GM23338 (cell line): Measurements from ENCODE around the gene ZYX.

Source experiments
- CREB1 ChIP-seq: fragments of 250-450 bp; sonication (Bioruptor Pico); IDR thresholded peaks from 2 replicates; pipeline ENCODE4 v1.5.0; 2020; ENCODE audit warnings: low read depth, mild to moderate bottlenecking, moderate library complexity
- EZH2 ChIP-seq: fragments of 200-600 bp; sonication (generic); IDR thresholded peaks from one replicate; pipeline ENCODE4 v1.8.0; 2017; ENCODE audit warnings: antibody characterized with exemption, mild to moderate bottlenecking, low read depth; ENCODE audit not compliant: unreplicated experiment
- EZH2phosphoT487 ChIP-seq: fragments of 200-600 bp; sonication (generic); IDR thresholded peaks from one replicate; pipeline ENCODE4 v1.8.1; 2018; ENCODE audit warnings: antibody characterized with exemption; ENCODE audit not compliant: unreplicated experiment
- JUNB ChIP-seq: IDR thresholded peaks from one replicate; pipeline ENCODE4 v1.6.1; 2016; ENCODE audit warnings: antibody characterized with exemption; ENCODE audit not compliant: unreplicated experiment
- NANOG ChIP-seq: IDR thresholded peaks from 2 replicates; pipeline ENCODE4 v1.6.1; 2016; ENCODE audit warnings: antibody characterized with exemption, borderline replicate concordance
- POLR2AphosphoS5 ChIP-seq: IDR thresholded peaks from 2 replicates; pipeline ENCODE4 v1.6.1; 2016; ENCODE audit warnings: antibody characterized with exemption, low read depth
- STAT1 ChIP-seq: IDR thresholded peaks from one replicate; pipeline ENCODE4 v1.6.1; 2016; ENCODE audit warnings: antibody characterized with exemption; ENCODE audit not compliant: unreplicated experiment
- ZNF114 ChIP-seq: fragments of 250-450 bp; sonication (Bioruptor Pico); IDR thresholded peaks from 2 replicates; pipeline ENCODE4 v1.5.0; 2020; ENCODE audit warnings: mild to moderate bottlenecking, moderate library complexity
- ZNF331 ChIP-seq: fragments of 250-450 bp; sonication (Bioruptor Pico); IDR thresholded peaks from 2 replicates; pipeline ENCODE4 v1.5.0; 2020; ENCODE audit warnings: low read depth, mild to moderate bottlenecking, moderate library complexity
- TF ChIP-seq, protein P1 (sequence below): IDR thresholded peaks from one replicate; pipeline ENCODE4 v1.6.1; 2018; ENCODE audit warnings: antibody characterized with exemption; ENCODE audit not compliant: unreplicated experiment
- TF ChIP-seq, protein P2 (sequence below), 2 experiments: fragments of 200-600 bp in 1 of 2; sonication (generic) in 1 of 2; conservative IDR thresholded peaks; 2 replicates each; pipeline versions ENCODE4 v1.5.1 to v1.6.1; 2016 to 2017; ENCODE audit warnings: antibody characterized with exemption in 2 of 2, low read depth in 2 of 2, mild to moderate bottlenecking in 2 of 2, moderate library complexity in 1 of 2
- TF ChIP-seq, protein P3 (sequence below): fragments of 250-450 bp; sonication (Bioruptor Pico); IDR thresholded peaks from 2 replicates; pipeline ENCODE4 v1.5.0; 2020; ENCODE audit warnings: mild to moderate bottlenecking, moderate library complexity
- TF ChIP-seq, protein P4 (sequence below): IDR thresholded peaks from 2 replicates; pipeline ENCODE4 v1.6.1; 2016; ENCODE audit warnings: antibody characterized with exemption

DNA sequence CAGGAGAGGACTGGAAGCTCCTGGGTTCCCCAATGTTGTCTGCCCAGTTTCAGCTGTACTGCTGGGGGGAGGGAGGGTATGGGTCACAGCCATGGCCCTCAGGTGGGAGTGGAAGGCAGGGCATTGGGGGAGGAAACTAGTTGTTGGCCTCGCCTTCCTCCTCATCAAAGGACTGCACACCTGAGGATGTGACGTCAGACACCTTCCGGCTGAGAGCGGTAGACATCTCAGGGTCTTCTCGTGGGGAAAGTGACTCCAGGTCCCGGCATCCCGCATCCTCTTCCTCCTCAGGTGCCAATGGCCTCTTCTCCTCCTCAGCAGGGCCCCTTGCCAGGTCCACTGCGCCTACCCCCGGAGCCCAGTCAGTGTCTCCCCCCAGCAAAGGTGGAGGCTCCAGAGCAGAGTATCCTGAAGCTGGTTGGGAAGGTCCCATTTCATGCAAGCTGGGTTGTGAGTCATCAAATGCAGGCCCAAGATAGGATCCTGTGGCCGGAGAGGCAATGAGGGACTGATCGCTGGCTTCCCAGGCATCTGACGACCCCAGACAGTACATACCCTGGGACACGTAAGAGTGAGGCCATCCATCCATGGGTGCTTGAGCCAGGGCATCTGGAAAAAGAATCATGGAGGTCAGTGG, 24.6 kb upstream of the ZYX start:
- TF ChIP-seq, protein P1, sequence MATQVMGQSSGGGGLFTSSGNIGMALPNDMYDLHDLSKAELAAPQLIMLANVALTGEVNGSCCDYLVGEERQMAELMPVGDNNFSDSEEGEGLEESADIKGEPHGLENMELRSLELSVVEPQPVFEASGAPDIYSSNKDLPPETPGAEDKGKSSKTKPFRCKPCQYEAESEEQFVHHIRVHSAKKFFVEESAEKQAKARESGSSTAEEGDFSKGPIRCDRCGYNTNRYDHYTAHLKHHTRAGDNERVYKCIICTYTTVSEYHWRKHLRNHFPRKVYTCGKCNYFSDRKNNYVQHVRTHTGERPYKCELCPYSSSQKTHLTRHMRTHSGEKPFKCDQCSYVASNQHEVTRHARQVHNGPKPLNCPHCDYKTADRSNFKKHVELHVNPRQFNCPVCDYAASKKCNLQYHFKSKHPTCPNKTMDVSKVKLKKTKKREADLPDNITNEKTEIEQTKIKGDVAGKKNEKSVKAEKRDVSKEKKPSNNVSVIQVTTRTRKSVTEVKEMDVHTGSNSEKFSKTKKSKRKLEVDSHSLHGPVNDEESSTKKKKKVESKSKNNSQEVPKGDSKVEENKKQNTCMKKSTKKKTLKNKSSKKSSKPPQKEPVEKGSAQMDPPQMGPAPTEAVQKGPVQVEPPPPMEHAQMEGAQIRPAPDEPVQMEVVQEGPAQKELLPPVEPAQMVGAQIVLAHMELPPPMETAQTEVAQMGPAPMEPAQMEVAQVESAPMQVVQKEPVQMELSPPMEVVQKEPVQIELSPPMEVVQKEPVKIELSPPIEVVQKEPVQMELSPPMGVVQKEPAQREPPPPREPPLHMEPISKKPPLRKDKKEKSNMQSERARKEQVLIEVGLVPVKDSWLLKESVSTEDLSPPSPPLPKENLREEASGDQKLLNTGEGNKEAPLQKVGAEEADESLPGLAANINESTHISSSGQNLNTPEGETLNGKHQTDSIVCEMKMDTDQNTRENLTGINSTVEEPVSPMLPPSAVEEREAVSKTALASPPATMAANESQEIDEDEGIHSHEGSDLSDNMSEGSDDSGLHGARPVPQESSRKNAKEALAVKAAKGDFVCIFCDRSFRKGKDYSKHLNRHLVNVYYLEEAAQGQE, result no peak
- TF ChIP-seq, protein P2, sequence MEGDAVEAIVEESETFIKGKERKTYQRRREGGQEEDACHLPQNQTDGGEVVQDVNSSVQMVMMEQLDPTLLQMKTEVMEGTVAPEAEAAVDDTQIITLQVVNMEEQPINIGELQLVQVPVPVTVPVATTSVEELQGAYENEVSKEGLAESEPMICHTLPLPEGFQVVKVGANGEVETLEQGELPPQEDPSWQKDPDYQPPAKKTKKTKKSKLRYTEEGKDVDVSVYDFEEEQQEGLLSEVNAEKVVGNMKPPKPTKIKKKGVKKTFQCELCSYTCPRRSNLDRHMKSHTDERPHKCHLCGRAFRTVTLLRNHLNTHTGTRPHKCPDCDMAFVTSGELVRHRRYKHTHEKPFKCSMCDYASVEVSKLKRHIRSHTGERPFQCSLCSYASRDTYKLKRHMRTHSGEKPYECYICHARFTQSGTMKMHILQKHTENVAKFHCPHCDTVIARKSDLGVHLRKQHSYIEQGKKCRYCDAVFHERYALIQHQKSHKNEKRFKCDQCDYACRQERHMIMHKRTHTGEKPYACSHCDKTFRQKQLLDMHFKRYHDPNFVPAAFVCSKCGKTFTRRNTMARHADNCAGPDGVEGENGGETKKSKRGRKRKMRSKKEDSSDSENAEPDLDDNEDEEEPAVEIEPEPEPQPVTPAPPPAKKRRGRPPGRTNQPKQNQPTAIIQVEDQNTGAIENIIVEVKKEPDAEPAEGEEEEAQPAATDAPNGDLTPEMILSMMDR (conservative IDR thresholded peaks at IDR 0.05; ENCODE audit: low read depth in 2 of 2), result no peak
- TF ChIP-seq CREB1 (no peak), EZH2 (no peak), POLR2AphosphoS5 (no peak), ZNF331 (CRISPR knock-in tag) (no peak), JUNB (no peak), EZH2phosphoT487 (no peak), ZNF114 (CRISPR knock-in tag) (no peak), STAT1 (no peak), NANOG (no peak)
- TF ChIP-seq, protein P3, sequence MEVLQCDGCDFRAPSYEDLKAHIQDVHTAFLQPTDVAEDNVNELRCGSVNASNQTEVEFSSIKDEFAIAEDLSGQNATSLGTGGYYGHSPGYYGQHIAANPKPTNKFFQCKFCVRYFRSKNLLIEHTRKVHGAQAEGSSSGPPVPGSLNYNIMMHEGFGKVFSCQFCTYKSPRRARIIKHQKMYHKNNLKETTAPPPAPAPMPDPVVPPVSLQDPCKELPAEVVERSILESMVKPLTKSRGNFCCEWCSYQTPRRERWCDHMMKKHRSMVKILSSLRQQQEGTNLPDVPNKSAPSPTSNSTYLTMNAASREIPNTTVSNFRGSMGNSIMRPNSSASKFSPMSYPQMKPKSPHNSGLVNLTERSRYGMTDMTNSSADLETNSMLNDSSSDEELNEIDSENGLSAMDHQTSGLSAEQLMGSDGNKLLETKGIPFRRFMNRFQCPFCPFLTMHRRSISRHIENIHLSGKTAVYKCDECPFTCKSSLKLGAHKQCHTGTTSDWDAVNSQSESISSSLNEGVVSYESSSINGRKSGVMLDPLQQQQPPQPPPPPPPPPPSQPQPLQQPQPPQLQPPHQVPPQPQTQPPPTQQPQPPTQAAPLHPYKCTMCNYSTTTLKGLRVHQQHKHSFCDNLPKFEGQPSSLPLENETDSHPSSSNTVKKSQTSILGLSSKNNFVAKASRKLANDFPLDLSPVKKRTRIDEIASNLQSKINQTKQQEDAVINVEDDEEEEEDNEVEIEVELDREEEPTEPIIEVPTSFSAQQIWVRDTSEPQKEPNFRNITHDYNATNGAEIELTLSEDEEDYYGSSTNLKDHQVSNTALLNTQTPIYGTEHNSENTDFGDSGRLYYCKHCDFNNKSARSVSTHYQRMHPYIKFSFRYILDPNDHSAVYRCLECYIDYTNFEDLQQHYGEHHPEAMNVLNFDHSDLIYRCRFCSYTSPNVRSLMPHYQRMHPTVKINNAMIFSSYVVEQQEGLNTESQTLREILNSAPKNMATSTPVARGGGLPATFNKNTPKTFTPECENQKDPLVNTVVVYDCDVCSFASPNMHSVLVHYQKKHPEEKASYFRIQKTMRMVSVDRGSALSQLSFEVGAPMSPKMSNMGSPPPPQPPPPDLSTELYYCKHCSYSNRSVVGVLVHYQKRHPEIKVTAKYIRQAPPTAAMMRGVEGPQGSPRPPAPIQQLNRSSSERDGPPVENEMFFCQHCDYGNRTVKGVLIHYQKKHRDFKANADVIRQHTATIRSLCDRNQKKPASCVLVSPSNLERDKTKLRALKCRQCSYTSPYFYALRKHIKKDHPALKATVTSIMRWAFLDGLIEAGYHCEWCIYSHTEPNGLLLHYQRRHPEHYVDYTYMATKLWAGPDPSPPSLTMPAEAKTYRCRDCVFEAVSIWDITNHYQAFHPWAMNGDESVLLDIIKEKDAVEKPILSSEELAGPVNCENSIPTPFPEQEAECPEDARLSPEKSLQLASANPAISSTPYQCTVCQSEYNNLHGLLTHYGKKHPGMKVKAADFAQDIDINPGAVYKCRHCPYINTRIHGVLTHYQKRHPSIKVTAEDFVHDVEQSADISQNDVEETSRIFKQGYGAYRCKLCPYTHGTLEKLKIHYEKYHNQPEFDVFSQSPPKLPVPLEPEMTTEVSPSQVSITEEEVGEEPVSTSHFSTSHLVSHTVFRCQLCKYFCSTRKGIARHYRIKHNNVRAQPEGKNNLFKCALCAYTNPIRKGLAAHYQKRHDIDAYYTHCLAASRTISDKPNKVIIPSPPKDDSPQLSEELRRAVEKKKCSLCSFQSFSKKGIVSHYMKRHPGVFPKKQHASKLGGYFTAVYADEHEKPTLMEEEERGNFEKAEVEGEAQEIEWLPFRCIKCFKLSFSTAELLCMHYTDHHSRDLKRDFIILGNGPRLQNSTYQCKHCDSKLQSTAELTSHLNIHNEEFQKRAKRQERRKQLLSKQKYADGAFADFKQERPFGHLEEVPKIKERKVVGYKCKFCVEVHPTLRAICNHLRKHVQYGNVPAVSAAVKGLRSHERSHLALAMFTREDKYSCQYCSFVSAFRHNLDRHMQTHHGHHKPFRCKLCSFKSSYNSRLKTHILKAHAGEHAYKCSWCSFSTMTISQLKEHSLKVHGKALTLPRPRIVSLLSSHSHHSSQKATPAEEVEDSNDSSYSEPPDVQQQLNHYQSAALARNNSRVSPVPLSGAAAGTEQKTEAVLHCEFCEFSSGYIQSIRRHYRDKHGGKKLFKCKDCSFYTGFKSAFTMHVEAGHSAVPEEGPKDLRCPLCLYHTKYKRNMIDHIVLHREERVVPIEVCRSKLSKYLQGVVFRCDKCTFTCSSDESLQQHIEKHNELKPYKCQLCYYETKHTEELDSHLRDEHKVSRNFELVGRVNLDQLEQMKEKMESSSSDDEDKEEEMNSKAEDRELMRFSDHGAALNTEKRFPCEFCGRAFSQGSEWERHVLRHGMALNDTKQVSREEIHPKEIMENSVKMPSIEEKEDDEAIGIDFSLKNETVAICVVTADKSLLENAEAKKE (CRISPR knock-in tag), result no peak
- TF ChIP-seq, protein P4, sequence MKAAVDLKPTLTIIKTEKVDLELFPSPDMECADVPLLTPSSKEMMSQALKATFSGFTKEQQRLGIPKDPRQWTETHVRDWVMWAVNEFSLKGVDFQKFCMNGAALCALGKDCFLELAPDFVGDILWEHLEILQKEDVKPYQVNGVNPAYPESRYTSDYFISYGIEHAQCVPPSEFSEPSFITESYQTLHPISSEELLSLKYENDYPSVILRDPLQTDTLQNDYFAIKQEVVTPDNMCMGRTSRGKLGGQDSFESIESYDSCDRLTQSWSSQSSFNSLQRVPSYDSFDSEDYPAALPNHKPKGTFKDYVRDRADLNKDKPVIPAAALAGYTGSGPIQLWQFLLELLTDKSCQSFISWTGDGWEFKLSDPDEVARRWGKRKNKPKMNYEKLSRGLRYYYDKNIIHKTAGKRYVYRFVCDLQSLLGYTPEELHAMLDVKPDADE, result no peak
